ENCODE data around the gene ZFP57. TPM values are rescaled to one million over a fixed set of nuclear protein-coding genes. Genes with fewer than 3 reads are reported as not detected.

ZFP57 gene
- total and polyA plus RNA-seq, 10 of the 15 experiments (the other 5 are each of a cell fraction or from before 2014, with no cell fraction given) = not detected

DNA sequence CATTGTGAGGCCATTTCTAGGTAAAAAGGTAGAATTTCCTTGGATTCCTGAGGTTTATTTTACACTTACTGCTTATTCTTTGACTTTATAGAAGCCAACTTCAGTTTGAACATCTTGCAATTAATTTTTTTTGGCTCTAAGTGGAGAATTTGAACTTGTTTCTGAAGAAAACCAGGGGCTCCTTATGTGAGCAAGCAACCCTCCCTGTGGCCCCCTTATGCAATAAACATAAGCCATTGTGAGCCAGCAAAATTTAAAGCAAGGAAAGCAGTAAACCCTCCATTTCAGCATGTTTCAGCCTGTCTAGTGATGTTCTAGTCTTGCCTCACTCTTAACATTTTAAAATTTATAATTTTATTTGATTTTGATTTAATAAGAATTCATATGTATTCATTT is 47.9 kb upstream of the ZFP57 start:
- H3K27ac ChIP-seq (ENCODE audit: control insufficient read depth, insufficient read depth) = no peak overlapping the region
- ChIA-PET POLR2A (no interaction called here), CTCF (interaction anchor here (0.6 to 3.7 kb wide), 4 partner anchors 8 to 75 kb away, joined by 3 to 24 read pairs (median 5); no protein-coding TSS in a partner anchor), SMC1A (ENCODE audit: uncharacterized antibody, unreplicated experiment) (no interaction called here), RAD21 (ENCODE audit: unreplicated experiment) (no interaction called here)
- H4K20me1 ChIP-seq (ENCODE audit: control insufficient read depth, insufficient read depth) = peaks cover 9% of the 10 kb centered on the region
- peaks cover 26% of the 10 kb centered on the region for H3K79me2 ChIP-seq (ENCODE audit: control insufficient read depth, insufficient read depth, low read length)
- no peak overlapping the region for H3K9ac ChIP-seq (ENCODE audit: control insufficient read depth, insufficient read depth, low read length)
- H3K27me3 ChIP-seq (replicated peaks in 1 of 2; ENCODE audit: control insufficient read depth in 2 of 2, insufficient read depth in 2 of 2, low read length in 1 of 2) = no peaks in the 10 kb centered on the region
- DNase-seq (ENCODE audit: low read depth, low spot score) (no peak), FAIRE-seq (no peak), ATAC-seq (no peak)
- H3K4me2 ChIP-seq (ENCODE audit: control insufficient read depth, insufficient read depth) = no peak overlapping the region
- peaks cover 11% of the 10 kb centered on the region for H3K4me1 ChIP-seq (ENCODE audit: control insufficient read depth, insufficient read depth, low read length)
- no TSS peak for BruUV-seq (replicated peaks)
- intact Hi-C loops (cut with micrococcal nuclease; ENCODE audit: unreplicated experiment) (loop anchor here (10.0 kb wide), 1 partner anchor 216 kb away; the partner anchor contains the start of gene HLA-A), in situ Hi-C loops (cut with MboI) (no loop called here)
- H3K4me3 ChIP-seq = no peak overlapping the region
- H2AFZ ChIP-seq (ENCODE audit: control insufficient read depth, low read depth, low read length) = no peak overlapping the region
- H3K36me3 ChIP-seq (ENCODE audit: control insufficient read depth in 2 of 2, insufficient read depth in 2 of 2, low read length in 1 of 2) = peaks cover 11 to 33% of the 10 kb centered on the region in 2 experiments
- no peaks in the 10 kb centered on the region for H3K9me3 ChIP-seq (replicated peaks; ENCODE audit: control insufficient read depth, insufficient read depth, low read length)
- no peak for TF ChIP-seq RAD21 (IDR thresholded peaks at IDR 0.05; ENCODE audit: insufficient read depth, low read depth, low read length)
- peak; percentile 58; the same call in 1 of the 2 replicates for TF ChIP-seq POLR2AphosphoS2 (IDR thresholded peaks at IDR 0.05; ENCODE audit: low read depth, low read length)

DNA sequence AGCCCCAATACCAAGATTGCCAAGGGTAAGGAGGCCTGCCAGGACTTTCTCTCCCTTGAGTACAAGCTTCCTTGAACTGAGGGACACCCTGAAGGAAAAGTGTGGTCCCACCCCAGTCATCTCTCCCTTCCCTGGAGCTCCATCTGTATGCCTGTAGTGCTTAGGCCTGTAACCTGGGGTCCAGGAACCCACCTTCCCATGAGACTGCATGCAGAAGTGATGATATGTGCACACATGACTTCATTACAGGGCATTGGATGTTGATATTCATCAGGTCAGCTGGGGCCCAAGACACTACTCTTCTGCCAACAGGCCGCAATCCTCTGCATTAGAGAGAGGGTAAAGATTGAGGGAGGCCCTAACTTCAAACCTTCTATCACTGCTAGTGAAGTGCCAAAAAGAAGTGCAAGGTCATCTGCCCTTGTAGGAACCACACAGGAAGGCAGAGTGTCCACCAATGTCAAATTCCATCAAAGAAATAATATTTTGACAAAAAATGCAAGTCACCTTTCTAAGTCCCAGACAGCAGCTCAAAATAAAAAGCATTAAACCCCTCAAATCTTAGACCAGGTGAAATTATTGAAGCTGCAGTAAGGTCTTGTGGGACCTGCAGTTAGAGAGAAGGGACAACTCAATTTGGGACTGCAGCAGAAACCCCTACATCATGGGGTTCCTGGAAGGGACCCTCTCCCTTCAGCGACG is 47.4 kb upstream of the ZFP57 start:
- ChIA-PET RAD21 (ENCODE audit: unreplicated experiment) (interaction anchor here (0.5 to 2.3 kb wide), 2 partner anchors 20 to 134 kb away, joined by 3 to 8 read pairs; no protein-coding TSS in a partner anchor), POLR2A (interaction anchor here (0.6 to 1.6 kb wide), 3 partner anchors 10 to 21 kb away, joined by 3 to 6 read pairs (median 4); no protein-coding TSS in a partner anchor), CTCF (interaction anchor here (0.6 to 3.7 kb wide), 6 partner anchors 9 to 78 kb away, joined by 3 to 24 read pairs (median 7); no protein-coding TSS in a partner anchor), SMC1A (ENCODE audit: uncharacterized antibody, unreplicated experiment) (interaction anchor here (1.0 to 3.2 kb wide), 3 partner anchors 9 to 79 kb away, joined by 3 to 24 read pairs (median 5); no protein-coding TSS in a partner anchor)
- H3K9me3 ChIP-seq (replicated peaks; ENCODE audit: control insufficient read depth, insufficient read depth, low read length) = no peaks in the 10 kb centered on the region
- H3K4me1 ChIP-seq (ENCODE audit: control insufficient read depth, insufficient read depth, low read length) = peaks cover 11% of the 10 kb centered on the region
- no peak overlapping the region for H3K4me2 ChIP-seq (ENCODE audit: control insufficient read depth, insufficient read depth)
- intact Hi-C loops (cut with micrococcal nuclease; ENCODE audit: unreplicated experiment) (loop anchor here (10.0 kb wide), 1 partner anchor 216 kb away; the partner anchor contains the start of gene HLA-A), in situ Hi-C loops (cut with MboI) (no loop called here)
- TF ChIP-seq, protein P1, sequence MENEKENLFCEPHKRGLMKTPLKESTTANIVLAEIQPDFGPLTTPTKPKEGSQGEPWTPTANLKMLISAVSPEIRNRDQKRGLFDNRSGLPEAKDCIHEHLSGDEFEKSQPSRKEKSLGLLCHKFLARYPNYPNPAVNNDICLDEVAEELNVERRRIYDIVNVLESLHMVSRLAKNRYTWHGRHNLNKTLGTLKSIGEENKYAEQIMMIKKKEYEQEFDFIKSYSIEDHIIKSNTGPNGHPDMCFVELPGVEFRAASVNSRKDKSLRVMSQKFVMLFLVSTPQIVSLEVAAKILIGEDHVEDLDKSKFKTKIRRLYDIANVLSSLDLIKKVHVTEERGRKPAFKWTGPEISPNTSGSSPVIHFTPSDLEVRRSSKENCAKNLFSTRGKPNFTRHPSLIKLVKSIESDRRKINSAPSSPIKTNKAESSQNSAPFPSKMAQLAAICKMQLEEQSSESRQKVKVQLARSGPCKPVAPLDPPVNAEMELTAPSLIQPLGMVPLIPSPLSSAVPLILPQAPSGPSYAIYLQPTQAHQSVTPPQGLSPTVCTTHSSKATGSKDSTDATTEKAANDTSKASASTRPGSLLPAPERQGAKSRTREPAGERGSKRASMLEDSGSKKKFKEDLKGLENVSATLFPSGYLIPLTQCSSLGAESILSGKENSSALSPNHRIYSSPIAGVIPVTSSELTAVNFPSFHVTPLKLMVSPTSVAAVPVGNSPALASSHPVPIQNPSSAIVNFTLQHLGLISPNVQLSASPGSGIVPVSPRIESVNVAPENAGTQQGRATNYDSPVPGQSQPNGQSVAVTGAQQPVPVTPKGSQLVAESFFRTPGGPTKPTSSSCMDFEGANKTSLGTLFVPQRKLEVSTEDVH (IDR thresholded peaks at IDR 0.05; ENCODE audit: low read depth, partially characterized antibody) = peak; percentile 17
- peak; percentile 51 for TF ChIP-seq POLR2AphosphoS5 (IDR thresholded peaks at IDR 0.05; ENCODE audit: low read length)
- peak; percentile 13; the same call in 1 of the 2 replicates for TF ChIP-seq POLR2AphosphoS2 (IDR thresholded peaks at IDR 0.05; ENCODE audit: low read depth, low read length)
- TF ChIP-seq POU2F2 (IDR thresholded peaks at IDR 0.05; ENCODE audit: borderline replicate concordance, low read depth, low read length) = peak; percentile 38; the same call in 1 of the 3 replicates
- TF ChIP-seq CHD2 (IDR thresholded peaks at IDR 0.05; ENCODE audit: borderline replicate concordance, low read depth, low read length) = no peak
- TF ChIP-seq, protein P2, sequence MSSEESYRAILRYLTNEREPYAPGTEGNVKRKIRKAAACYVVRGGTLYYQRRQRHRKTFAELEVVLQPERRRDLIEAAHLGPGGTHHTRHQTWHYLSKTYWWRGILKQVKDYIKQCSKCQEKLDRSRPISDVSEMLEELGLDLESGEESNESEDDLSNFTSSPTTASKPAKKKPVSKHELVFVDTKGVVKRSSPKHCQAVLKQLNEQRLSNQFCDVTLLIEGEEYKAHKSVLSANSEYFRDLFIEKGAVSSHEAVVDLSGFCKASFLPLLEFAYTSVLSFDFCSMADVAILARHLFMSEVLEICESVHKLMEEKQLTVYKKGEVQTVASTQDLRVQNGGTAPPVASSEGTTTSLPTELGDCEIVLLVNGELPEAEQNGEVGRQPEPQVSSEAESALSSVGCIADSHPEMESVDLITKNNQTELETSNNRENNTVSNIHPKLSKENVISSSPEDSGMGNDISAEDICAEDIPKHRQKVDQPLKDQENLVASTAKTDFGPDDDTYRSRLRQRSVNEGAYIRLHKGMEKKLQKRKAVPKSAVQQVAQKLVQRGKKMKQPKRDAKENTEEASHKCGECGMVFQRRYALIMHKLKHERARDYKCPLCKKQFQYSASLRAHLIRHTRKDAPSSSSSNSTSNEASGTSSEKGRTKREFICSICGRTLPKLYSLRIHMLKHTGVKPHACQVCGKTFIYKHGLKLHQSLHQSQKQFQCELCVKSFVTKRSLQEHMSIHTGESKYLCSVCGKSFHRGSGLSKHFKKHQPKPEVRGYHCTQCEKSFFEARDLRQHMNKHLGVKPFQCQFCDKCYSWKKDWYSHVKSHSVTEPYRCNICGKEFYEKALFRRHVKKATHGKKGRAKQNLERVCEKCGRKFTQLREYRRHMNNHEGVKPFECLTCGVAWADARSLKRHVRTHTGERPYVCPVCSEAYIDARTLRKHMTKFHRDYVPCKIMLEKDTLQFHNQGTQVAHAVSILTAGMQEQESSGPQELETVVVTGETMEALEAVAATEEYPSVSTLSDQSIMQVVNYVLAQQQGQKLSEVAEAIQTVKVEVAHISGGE (CRISPR knock-in tag; IDR thresholded peaks at IDR 0.05) = no peak
- DNase-seq (ENCODE audit: low read depth, low spot score) (no peak), ATAC-seq (no peak), FAIRE-seq (no peak)
- peaks cover 32% of the 10 kb centered on the region for H3K79me2 ChIP-seq (ENCODE audit: control insufficient read depth, insufficient read depth, low read length)
- H3K4me3 ChIP-seq = no peak overlapping the region
- H3K36me3 ChIP-seq (ENCODE audit: control insufficient read depth in 2 of 2, insufficient read depth in 2 of 2, low read length in 1 of 2) = peaks cover 11 to 33% of the 10 kb centered on the region in 2 experiments
- no peak overlapping the region for H2AFZ ChIP-seq (ENCODE audit: control insufficient read depth, low read depth, low read length)
- no peak overlapping the region for H3K27ac ChIP-seq (ENCODE audit: control insufficient read depth, insufficient read depth)
- 100% methylated on average over 3 of the region's 3 CpGs for WGBS (ENCODE audit: insufficient coverage, insufficient replicate concordance, low lambda C conversion rate, missing lambda C conversion rate)
- H3K27me3 ChIP-seq (replicated peaks in 1 of 2; ENCODE audit: control insufficient read depth in 2 of 2, insufficient read depth in 2 of 2, low read length in 1 of 2) = no peaks in the 10 kb centered on the region
- H4K20me1 ChIP-seq (ENCODE audit: control insufficient read depth, insufficient read depth) = peaks cover 9% of the 10 kb centered on the region
- H3K9ac ChIP-seq (ENCODE audit: control insufficient read depth, insufficient read depth, low read length) = no peak overlapping the region
- no TSS peak for BruUV-seq (replicated peaks)
